Stimulated activated CD4-positive, alpha-beta T cell treated with anti-CD3 and anti-CD28 coated beads, Interleukin-2, amount 100 ng/mL, for 48 hours (primary cell): Measurements from ENCODE around the gene MYCBPAP.
"Not testable (repeated sequence)": the region's sequence is repeated elsewhere in the genome, so short reads cannot be mapped to it uniquely, and the experiment has no call there.

ENCODE experiments used
- DNase-seq, 2 donors: peaks; one replicate each; pipeline ENCODE4 v3.0.0-alpha.2; 2020

The MYCBPAP gene

DNA sequence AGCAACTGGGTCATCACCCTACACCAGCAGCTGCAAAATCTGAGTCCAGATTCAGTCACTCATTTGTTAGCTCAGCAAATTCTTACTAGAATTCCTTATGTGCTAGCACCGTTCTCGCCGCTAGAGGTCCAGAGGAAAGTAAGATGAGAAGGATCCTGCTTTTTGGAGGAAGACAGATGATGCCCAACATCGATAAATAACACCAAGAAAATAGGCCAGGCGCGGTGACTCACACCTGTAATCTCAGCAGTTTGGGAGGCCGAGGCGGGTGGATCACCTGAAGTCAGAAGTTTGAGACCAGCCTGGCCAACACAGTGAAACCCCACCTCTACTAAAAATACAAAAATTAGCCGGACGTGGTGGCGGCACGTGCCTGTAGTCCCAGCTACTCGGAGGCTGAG lies 35.5 kb upstream of the MYCBPAP start:
- DNase-seq, result not testable (repeated sequence)

DNA sequence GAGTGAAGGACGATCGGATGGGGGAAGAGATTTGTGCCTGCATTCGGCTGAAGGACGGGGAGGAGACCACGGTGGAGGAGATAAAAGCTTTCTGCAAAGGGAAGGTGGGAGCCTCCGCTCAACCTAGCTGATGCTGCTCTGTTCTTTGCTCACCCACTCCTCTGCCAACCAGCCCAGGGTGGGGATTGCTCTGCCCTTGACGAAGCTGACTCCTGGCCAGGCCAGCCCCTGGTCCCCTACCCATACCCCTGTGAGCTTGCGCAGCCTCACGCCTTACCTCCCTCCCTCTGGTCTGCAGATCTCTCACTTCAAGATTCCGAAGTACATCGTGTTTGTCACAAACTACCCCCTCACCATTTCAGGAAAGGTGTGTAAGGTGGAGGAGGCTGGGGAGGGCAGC lies 34.3 kb upstream of the MYCBPAP start:
- no peak for DNase-seq

DNA sequence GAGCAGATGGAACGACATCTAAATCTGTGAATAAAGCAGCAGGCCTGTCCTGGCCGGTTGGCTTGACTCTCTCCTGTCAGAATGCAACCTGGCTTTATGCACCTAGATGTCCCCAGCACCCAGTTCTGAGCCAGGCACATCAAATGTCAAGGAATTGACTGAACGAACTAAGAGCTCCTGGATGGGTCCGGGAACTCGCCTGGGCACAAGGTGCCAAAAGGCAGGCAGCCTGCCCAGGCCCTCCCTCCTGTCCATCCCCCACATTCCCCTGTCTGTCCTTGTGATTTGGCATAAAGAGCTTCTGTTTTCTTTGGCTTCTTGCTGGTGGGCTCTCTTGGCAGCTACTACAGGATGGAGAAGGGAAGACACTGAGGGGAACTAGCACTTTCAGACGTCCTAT lies 33.7 kb upstream of the MYCBPAP start:
- DNase-seq, result no peak

DNA sequence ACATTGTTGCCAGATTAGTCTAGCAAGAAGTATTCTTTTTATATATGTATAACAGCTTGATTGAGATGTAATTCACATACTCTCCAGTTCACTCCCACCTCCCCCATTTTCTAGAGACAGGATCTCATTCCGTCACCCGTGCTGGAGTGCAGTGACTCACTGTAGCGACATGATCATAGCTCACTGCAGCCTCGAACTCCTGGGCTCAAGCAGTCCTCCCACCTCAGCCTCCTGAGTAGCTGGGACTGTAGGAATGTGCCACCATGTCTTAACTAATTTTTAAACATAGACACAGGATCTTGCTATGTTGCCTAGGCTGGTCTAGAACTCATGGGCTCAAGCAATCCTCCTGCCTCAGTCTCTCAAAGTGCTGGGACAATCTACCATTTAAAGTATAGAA lies 32.9 kb upstream of the MYCBPAP start:
- DNase-seq, result no peak

DNA sequence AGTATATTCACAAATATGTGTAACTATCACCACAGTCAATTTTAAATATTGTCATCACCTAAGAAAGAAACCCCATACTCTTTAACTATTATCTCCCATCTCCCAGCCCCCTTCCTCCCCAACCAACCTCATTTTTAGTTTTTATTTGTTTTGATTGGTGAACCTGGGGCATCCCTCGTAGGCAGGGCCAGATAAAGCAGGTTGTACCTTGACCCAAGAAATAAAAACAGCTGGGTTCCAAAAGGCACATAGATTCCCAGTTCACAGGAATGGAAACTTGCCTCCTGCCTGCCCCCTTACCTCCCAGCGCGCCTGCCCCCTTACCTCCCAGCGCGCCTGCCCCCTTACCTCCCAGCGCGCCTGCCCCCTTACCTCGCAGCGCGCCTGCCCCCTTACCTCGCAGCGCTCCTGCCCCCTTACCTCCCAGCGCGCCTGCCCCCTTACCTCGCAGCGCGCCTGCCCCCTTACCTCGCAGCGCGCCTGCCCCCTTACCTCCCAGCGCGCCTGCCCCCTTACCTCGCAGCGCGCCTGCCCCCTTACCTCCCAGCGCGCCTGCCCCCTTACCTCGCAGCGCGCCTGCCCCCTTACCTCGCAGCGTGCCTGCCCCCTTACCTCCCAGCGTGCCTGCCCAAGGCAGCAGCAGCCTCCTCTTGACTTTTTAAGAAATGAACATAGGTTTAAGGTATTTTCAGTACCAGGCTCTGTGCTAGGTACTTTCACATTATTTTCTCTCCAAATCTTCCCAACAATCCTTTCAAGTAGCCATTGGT lies 32.3 kb upstream of the MYCBPAP start:
- not testable (repeated sequence) for DNase-seq

DNA sequence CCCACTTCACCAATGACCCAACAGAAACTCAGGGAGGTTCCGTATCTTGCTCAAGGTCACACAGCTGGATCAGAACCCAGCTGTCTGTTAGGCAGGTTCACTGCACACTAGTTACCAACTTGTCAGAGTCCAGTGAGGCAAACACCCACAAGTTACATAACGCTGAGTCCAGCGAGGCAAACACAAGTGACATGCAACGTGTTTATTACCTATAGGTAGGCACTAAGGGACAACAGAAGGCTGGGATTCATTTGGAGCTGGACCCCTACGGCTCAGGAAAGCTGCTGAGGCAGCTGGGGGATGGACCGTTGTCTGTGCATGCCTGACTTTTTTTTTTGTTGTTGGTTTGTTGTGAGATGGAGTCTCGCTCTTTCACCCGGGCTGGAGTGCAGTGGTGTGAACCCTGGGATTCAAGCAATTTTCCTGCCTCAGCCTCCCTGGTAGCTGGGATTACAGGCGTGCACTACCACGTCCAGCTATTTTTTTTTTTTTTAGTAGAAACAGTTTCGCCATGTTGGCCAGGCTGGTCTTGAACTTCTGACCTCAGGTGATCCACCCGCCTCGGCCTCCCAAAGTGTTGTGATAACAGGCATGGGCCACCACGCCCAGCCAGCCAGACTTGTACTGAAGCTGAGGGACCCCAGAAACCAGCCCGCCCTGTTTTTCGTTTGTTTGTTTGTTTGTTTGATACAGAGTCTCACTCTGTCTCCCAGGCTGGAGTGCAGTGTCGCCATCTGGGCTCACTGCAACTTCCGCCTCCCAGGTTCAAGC lies 31.5 kb upstream of the MYCBPAP start:
- DNase-seq, result no peak

DNA sequence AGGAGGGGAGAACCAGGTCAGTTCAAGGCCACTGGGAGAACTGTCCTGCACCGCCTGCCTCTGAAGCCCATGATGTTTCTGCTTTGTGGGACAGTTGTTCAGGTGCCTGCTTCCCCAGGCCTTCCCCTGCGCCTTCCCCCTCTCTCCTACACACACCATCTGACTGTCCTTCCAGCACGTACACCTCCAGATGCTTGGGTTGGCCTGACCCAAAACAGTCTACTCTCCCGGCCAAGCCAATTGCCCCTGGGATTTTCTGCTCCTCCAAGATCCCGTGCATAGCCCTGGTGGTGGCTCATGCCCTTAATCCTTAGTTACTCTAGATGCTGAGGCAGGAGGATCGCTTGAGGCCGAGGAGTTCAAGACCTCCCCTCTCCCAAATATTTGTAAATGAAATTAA lies 30.3 kb upstream of the MYCBPAP start:
- no peak for DNase-seq

DNA sequence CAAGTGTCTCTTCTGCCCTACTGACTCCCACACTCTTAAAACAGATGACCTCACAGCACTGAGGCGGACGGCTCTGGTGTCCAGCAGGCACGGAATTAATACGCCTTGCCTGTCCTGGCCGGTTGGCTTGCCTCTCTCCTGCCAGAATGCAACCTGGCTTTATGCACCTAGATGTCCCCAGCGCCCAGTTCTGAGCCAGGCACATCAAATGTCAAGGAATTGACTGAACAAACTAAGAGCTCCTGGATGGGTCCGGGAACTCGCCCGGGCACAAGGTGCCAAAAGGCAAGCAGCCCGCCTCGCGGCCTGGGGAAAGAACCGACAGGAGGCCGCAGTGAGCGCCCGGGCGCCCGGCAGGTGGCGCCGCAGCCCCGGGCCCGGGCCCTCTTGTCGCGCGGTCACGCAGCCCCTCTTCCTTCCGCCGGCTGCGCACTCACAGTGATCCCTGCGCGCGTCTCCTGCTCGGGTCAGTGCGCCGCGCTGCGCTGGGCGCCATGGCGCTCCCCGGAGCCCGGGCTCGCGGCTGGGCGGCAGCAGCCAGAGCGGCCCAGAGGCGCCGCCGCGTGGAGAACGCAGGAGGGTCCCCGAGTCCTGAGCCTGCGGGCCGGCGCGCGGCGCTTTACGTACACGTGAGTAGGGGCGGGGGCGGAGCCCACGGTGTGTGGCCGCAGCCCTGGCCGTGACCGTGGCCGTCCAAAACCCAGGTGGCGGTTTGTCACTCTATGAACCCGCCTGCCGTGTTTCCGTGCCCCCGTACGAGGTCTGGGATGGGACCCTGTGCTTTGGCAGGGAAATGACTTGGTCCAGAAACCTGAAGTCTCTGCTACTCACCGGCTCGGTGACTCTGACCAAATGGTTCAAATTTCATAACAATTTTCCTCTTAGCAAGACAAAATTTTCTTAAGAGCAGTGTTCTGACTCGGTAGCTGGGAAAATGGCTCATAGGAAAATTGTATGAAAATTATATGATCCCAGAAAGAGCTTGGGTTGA lies 29.6 kb upstream of the MYCBPAP start, which contains the start of gene RSAD1:
Gene RSAD1, plus strand, starts transcription at position 470 of the 991 bp plus-strand sequence. Its CDS starts 25 bp downstream, at position 495.
- peak; percentile 75 to 83 for DNase-seq

DNA sequence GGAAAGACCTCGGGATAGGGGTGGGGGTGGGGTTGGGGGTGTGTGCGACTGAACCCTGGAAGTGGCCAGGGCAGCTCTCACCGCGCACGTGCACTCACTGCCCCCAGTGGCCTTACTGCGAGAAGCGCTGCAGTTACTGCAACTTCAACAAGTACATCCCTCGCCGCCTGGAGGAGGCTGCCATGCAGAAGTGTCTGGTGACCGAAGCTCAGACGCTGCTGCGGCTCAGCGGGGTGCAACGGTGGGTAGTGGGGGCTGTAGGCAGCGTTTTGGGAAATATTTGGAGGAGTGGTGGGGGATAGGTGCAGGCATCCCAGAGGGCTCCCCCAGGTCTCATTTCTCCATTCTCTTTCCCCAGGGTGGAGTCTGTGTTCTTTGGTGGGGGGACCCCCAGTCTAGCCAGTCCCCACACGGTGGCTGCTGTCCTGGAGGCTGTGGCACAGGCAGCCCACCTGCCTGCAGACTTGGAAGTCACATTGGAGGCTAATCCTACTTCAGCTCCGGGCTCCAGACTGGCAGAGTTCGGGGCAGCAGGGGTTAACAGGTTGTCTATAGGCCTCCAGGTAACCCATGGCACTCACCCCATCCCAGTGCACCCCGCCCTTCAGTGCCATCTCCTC lies 28.6 kb upstream of the MYCBPAP start:
- peak; percentile 48 to 53 for DNase-seq

DNA sequence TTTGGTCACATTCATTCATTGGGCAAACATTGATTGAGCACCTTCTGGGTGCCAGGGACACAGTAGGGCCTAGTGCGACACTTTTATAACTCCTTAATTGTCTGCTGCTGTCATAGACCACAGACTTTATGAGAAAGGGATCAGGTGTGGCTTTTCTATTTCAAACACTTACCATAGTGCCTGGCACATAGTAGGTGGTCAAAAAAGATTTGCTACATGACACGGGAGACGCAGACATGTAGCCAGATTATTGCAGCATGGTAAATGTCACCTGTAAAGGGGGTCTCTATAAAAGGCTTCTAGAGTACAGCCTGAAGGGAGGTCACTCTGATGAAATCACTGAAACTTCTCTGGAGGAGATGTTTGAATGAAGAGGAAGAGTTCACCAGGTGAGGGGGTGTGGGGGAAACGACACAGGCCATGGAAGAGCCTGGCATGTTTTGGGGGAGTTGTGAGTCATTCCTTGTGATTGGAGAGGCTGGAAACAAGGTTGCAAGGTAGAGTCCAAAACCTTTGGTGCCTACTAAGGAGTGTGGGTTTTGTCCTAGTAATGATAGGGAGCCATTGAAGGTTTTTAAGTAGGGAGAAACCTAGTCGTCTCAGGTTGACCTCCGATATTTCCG lies 28.0 kb upstream of the MYCBPAP start:
- DNase-seq, result no peak

DNA sequence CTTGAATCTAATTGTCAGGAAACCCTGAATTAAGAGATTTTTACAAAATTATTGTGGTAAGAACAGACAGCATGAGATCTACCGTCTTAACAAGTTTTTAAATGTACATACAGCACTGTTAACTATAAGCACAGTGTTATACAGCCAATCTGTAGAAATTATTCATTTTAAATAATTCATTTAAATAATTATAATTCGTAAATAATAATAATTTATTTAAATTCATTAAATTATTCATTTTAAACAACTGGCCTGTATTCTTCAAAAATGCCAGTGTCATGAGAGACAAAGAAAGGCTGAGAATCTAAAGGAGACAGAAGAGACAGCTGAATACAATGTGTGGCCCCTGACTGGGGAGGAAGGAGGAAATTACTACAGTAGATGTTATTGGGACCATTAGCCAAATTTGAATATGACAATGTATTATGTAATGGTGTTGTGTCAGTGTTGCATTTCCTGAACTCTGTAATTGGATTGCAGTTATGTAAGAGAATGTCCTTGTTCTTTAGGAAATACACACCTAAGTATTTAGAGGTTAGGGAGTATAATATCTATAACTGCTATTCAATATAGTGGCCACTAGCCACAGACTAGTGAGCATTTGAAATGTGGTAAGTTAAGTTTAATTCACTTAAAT lies 27.3 kb upstream of the MYCBPAP start:
- no peak for DNase-seq

DNA sequence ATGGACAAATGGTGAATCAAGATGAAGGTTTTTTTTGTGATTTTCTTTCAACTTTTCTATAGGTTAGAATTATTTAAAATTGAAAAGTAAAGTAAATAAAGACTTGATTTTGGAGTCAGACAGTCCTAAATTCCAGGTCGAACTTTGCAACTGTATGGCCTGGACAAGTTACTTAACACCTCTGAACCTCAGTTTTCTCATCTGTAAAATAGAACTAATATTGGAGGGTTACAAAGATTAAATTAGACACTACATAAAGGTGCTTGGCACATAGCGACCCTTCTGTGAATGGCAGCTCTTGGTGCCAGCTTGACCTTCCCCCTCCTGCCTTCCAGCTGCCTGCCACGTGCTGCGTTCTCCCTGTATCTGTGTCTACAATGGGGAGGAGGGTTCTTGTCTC lies 26.6 kb upstream of the MYCBPAP start:
- no peak for DNase-seq

DNA sequence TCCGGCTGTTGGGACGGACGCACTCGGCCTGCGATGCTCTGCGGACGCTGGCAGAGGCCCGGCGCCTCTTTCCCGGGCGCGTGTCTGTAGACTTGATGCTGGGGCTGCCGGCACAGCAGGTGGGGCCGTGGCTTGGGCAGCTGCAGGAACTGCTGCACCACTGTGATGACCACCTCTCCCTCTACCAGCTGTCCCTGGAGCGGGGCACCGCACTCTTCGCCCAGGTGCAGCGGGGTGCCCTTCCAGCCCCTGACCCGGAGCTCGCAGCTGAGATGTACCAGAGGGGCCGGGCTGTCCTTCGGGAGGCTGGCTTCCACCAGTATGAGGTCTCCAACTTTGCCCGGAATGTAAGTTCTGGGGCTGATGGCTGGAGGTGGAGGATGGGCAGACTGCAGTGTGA lies 26.1 kb upstream of the MYCBPAP start:
- DNase-seq, result no peak

DNA sequence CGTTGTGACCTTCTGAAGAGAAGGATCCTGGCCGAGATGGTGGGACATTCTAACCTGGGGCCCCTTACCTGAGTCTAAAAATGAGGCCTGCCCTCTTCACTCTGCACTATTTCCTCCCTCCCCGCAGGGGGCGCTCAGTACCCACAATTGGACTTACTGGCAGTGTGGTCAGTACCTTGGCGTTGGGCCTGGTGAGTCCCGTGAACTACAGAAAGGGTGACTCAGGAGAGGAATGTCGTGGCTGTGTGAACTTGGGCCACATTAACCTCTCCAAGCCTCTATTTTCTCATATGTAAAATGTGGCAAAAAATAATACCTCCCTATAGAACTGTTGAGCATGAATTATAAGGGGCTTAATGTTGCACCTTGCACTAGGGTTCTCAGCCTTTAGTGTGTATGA lies 25.7 kb upstream of the MYCBPAP start:
- peak; percentile 77 to 82 for DNase-seq

DNA sequence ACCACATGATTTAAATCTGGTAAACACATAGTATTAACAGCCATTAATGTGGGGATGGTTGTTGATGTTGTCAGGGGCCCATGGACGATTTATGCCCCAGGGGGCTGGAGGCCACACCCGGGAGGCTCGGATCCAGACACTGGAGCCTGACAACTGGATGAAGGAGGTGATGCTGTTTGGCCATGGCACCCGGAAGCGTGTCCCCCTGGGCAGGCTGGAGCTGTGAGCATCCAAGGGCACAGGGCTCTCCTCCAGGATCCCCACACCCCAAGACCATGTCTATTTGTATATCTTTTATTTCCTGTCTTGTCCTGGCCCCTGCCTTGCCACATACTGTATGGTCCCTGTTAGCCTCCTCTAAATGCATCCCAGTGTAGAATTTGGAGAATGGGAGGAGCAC lies 25.0 kb upstream of the MYCBPAP start:
- no peak for DNase-seq

DNA sequence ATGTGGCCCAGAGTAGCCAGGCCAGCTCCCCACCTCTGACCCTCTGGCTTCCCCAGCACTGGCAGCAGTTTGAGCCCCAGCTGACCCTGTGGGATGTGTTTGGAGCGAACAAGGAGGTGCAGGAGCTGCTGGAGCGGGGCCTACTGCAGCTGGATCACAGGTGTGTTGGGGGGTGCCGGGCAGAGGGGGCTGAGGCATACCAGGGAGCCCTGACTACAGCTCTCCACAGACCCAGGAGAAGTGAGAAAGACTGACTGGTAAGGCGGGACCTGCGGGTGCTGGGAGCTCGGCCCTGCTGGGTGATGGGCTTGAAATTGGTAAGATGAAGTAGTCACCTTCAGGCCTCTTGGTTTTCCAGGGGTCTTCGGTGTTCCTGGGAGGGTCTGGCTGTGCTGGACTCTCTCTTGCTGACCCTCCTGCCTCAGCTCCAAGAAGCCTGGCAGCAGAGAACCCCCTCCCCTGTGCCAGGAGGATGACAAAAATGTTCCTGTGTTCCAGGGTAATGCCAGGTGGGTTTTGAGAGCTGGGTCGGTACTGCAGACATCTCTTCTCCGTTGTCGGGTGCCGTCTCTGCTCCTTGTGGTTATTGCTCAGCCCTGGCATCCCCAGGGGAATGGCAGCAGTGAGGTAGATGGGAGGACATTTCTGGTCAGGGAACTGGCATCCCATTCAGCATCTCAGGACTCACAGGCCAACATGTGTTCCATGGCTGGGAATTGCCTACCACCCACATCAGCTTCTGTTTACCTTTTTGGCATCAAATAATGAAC lies 23.7 kb upstream of the MYCBPAP start:
- no peak for DNase-seq

DNA sequence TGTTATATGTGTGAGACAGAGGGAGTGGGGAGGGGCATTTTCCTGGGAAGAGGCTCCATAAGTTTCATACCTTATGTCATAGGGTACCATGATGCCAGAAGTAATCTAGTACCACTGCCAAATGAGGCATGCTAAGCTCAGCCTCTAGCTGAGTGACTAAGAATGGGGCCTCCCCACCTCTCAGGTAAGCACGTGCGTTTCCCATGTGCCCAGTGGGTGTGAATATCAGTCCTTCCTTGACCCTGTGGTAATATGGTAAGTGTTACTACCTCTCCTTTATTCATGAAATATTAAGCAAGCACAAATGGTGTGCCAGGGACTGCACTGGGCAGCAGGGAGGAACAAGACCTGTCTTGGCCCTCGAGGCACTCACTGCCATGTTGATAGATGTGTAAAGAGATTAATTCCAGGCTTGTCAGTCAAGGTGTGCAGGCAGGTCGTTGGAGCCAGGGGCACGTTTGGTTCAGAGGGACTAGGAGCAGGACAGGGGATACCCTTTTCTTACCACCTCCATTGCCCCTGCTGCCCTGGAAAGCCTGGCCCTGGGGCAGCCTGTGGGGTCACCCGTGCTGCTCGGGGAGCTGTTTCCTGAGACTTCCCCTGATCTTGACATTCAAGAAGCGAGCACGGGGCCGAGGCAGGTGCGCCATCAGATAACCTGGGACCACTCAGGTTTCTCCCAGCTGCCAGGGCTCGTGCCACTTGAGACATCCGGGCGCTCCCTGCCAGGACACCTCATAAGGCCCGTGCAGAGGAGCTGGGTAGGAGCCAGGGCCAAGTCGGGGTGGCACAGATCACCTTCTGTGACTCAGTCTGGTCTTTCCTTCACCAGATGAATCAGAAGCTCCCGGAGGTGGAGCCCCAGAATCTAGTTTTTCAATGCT lies 20.8 kb upstream of the MYCBPAP start:
- no peak for DNase-seq

DNA sequence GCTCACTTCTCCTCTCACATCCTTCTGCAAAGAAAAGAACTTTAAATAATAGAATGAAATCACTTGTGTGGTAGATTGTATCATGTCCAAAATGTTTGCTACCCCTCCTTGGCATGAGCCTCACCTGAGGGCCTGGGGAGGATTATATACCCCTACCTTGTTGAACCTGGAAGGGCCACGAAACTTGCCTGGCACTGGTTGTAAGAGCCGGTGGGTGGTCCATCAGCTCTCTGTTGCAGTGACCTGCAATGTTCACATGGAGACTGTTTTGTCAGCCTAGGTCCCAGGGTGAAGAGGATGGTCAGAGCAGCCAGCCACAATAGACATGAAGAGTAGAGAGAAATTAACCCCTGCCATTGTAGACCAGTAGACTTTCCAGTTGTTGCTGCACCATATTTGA lies 19.4 kb upstream of the MYCBPAP start:
- no peak for DNase-seq

DNA sequence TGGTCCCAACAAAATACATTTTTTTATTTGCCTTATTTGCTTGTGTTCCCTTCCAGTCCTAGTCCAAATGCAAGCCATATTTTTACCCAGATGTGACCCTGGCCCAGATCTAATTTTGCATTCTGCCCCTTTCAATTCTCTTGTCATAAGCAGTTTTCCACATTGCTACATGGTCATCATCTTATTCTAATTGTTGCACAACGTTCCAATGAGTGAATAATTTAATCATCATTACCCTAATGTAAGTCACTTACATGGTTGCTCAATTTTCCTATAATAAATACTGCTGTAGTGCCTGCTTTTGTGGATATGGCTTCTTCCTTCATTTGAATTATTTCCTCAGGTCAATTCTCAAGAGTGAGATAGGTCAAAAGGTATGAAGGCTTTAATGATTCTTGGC lies 16.7 kb upstream of the MYCBPAP start:
- DNase-seq, result no peak

DNA sequence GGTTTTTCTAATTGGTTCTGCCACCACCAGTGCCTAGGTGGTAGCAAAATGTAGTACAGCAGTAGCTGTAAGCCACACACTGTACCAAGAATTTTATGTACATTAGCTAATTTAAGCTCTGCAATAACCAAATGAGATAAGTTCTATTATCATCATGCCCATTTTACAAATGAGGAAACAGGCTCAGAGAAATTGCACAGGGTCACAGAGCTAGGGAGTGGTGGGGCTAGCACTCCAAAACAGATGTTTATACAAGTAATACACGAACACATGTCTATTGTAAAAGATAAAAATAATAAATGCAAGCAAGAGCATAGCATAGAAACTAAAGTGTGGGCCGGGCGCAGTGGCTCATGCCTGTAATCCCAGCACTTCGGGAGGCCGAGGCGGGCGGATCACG lies 16.0 kb upstream of the MYCBPAP start:
- DNase-seq, result no peak
